Lower lobe of right lung (tissue), 2 donors: ENCODE measurements around the gene MTMR11. TPM values are rescaled to one million over a fixed set of nuclear protein-coding genes. Genes with fewer than 3 reads are reported as not detected.
"Not testable (repeated sequence)": the region's sequence is repeated elsewhere in the genome, so short reads cannot be mapped to it uniquely, and the experiment has no call there.

ENCODE experiments used
- ATAC-seq, 2 donors: fragments of 200-7000 bp; cut with Tn5 transposase; one replicate each; pipeline ENCODE4 v1.9.1; 2020 to 2022; ENCODE audit warnings: mild to moderate bottlenecking in 2 of 2, moderate library complexity in 2 of 2
- DNase-seq: peaks from one replicate; pipeline ENCODE4 v3.0.0-alpha.2; 2020
- H3K27ac ChIP-seq: fragments of 200-600 bp; one replicate; pipeline ENCODE4 v1.8.0; 2022
- H3K27me3 ChIP-seq: fragments of 200-600 bp; one replicate; pipeline ENCODE4 v1.8.0; 2022; ENCODE audit warnings: low read depth
- H3K36me3 ChIP-seq: fragments of 200-600 bp; one replicate; pipeline ENCODE4 v1.8.0; 2022; ENCODE audit warnings: mild to moderate bottlenecking
- H3K4me1 ChIP-seq: fragments of 200-600 bp; one replicate; pipeline ENCODE4 v1.8.0; 2022
- H3K4me3 ChIP-seq: fragments of 200-600 bp; one replicate; pipeline ENCODE4 v1.8.0; 2022; ENCODE audit warnings: mild to moderate bottlenecking
- H3K9me3 ChIP-seq: fragments of 200-600 bp; one replicate; pipeline ENCODE4 v1.8.0; 2022
- CTCF ChIP-seq: fragments of 200-600 bp; IDR thresholded peaks from one replicate; pipeline ENCODE4 v1.8.0; 2022; ENCODE audit warnings: antibody characterized with exemption, mild to moderate bottlenecking
- intact Hi-C: fragments of 100-400 bp; cut with DNase I; formaldehyde crosslinking; loops from one replicate; pipeline ENCODE4 v1.11.0; 2022
- total RNA-seq: library from RNA; stranded (reverse); fragmentation: NEBNext Ultra II Directional; extraction: Animal tissue kit (Norgen Biotek cat#: 25700); gene quantifications from one replicate; pipeline ENCODE4 v1.2.1, GENCODE V29; 2021
- donor health status: DM: no; HTN: yes; CAD: no; lungs with severe emphysema.

Gene MTMR11
- total RNA-seq, 1 donor from 2014 or later = 20.4 TPM

GRCh38 chr1:149963358-149963757 is 26.7 kb upstream of the MTMR11 start:
- intact Hi-C loops = loop anchor here (5.0 kb wide), 1 partner anchor 84 kb away; no protein-coding TSS in a partner anchor
- no peak for TF ChIP-seq CTCF

GRCh38 chr1:149962736-149963135 is 26.1 kb upstream of the MTMR11 start:
- H3K27me3 ChIP-seq = no peaks in the 10 kb centered on the region
- intact Hi-C loops = loop anchor here (5.0 kb wide), 1 partner anchor 85 kb away; no protein-coding TSS in a partner anchor
- H3K4me3 ChIP-seq = no peak overlapping the region
- H3K9me3 ChIP-seq = no peaks in the 10 kb centered on the region
- no peak for DNase-seq
- peaks cover 71% of the 10 kb centered on the region for H3K36me3 ChIP-seq
- H3K27ac ChIP-seq = peak overlapping the region; percentile 57
- peaks cover 26% of the 10 kb centered on the region for H3K4me1 ChIP-seq
- no peak for ATAC-seq
- no peak for TF ChIP-seq CTCF

More at GRCh38 chr1:149963358-149963757, 26.7 kb upstream of the MTMR11 start:
- Histone ChIP-seq H3K4me3 (no peak overlapping the region), H3K27ac (peak overlapping the region; percentile 57), H3K36me3 (peaks cover 67% of the 10 kb centered on the region), H3K9me3 (no peaks in the 10 kb centered on the region), H3K27me3 (no peaks in the 10 kb centered on the region), H3K4me1 (peaks cover 26% of the 10 kb centered on the region)
- ATAC-seq (peak; percentile 38 to 48), DNase-seq (no peak)

GRCh38 chr1:149962039-149962647 is 25.5 kb upstream of the MTMR11 start:
- peak; percentile 92 to 93 for ATAC-seq
- intact Hi-C loops = loop anchor here (5.0 kb wide), 1 partner anchor 85 kb away; no protein-coding TSS in a partner anchor
- peaks cover 71% of the 10 kb centered on the region for H3K36me3 ChIP-seq
- no peaks in the 10 kb centered on the region for H3K27me3 ChIP-seq
- no peaks in the 10 kb centered on the region for H3K9me3 ChIP-seq
- peak overlapping the region; percentile 57 for H3K27ac ChIP-seq
- peak; percentile 54 for DNase-seq
- peak; percentile 81 for TF ChIP-seq CTCF
- H3K4me3 ChIP-seq = peak overlapping the region; percentile 4
- peaks cover 26% of the 10 kb centered on the region for H3K4me1 ChIP-seq

GRCh38 chr1:149957548-149957947 is 20.9 kb upstream of the MTMR11 start:
- ATAC-seq, H3K4me3 ChIP-seq, H3K9me3 ChIP-seq, DNase-seq, H3K27me3 ChIP-seq, intact Hi-C loops, H3K27ac ChIP-seq, H3K4me1 ChIP-seq: not testable (repeated sequence)
- peaks cover 45% of the 10 kb centered on the region for H3K36me3 ChIP-seq

GRCh38 chr1:149949911-149950310 is 13.2 kb upstream of the MTMR11 start:
- no peak overlapping the region for H3K27ac ChIP-seq
- TF ChIP-seq CTCF = no peak
- intact Hi-C loops = no loop called here
- DNase-seq (no peak), ATAC-seq (no peak)
- no peaks in the 10 kb centered on the region for H3K9me3 ChIP-seq
- H3K36me3 ChIP-seq = peaks cover 55% of the 10 kb centered on the region
- no peaks in the 10 kb centered on the region for H3K27me3 ChIP-seq
- H3K4me3 ChIP-seq = no peak overlapping the region
- no peaks in the 10 kb centered on the region for H3K4me1 ChIP-seq

GRCh38 chr1:149945206-149945605 is 8.5 kb upstream of the MTMR11 start:
- no peaks in the 10 kb centered on the region for H3K27me3 ChIP-seq
- peaks cover 67% of the 10 kb centered on the region for H3K36me3 ChIP-seq
- H3K4me1 ChIP-seq = peaks cover 14% of the 10 kb centered on the region
- no peak for ATAC-seq
- H3K27ac ChIP-seq = no peak overlapping the region
- intact Hi-C loops = no loop called here
- H3K4me3 ChIP-seq = no peak overlapping the region
- no peak for DNase-seq
- no peaks in the 10 kb centered on the region for H3K9me3 ChIP-seq
- TF ChIP-seq CTCF = no peak
